Smooth muscle cell (in vitro differentiated cells): Measurements from ENCODE around the gene RCOR1. TPM values are rescaled to one million over a fixed set of nuclear protein-coding genes. Genes with fewer than 3 reads are reported as not detected.

Source experiments
- DNase-seq: peaks from one replicate; lab custom pipeline; 2025; ENCODE audit not compliant: unreplicated experiment; lab: John Stamatoyannopoulos, UW
- H2AFZ ChIP-seq: fragments of 200-600 bp; sonication (generic); 2 replicates; pipeline ENCODE4 v1.6.0; 2016; ENCODE audit warnings: antibody characterized with exemption, low read depth, mild to moderate bottlenecking
- H3F3A ChIP-seq: fragments of 200-600 bp; sonication (generic); 2 replicates; pipeline ENCODE4 v1.6.0; 2017; ENCODE audit warnings: antibody characterized with exemption, low read depth
- H3K27ac ChIP-seq: fragments of 200-600 bp; sonication (generic); 2 replicates; pipeline ENCODE4 v1.5.1; 2016; ENCODE audit warnings: low read depth, mild to moderate bottlenecking
- H3K27me3 ChIP-seq: fragments of 200-600 bp; sonication (generic); 2 replicates; pipeline ENCODE4 v1.6.1; 2016; ENCODE audit warnings: low read depth, mild to moderate bottlenecking
- H3K36me3 ChIP-seq: fragments of 200-600 bp; sonication (generic); 2 replicates; pipeline ENCODE4 v1.5.1; 2016; ENCODE audit warnings: low read depth
- H3K4me1 ChIP-seq: fragments of 200-600 bp; sonication (generic); 2 replicates; pipeline ENCODE4 v1.5.1; 2016; ENCODE audit warnings: low read depth
- H3K4me2 ChIP-seq: fragments of 200-600 bp; sonication (generic); 2 replicates; pipeline ENCODE4 v1.6.0; 2016; ENCODE audit warnings: mild to moderate bottlenecking
- H3K4me3 ChIP-seq: fragments of 200-600 bp; sonication (generic); 2 replicates; pipeline ENCODE4 v1.5.1; 2016; ENCODE audit warnings: mild to moderate bottlenecking
- H3K79me2 ChIP-seq: fragments of 200-600 bp; sonication (generic); 2 replicates; pipeline ENCODE4 v1.6.0; 2016; ENCODE audit warnings: low read depth, mild to moderate bottlenecking
- H3K9ac ChIP-seq: fragments of 200-600 bp; sonication (generic); 2 replicates; pipeline ENCODE4 v1.6.0; 2016; ENCODE audit warnings: low read depth
- H3K9me3 ChIP-seq: fragments of 200-600 bp; sonication (generic); replicated peaks from 2 replicates; pipeline ENCODE4 v1.5.1; 2016; ENCODE audit warnings: low read depth
- H4K20me1 ChIP-seq: fragments of 200-600 bp; sonication (generic); 2 replicates; pipeline ENCODE4 v1.6.0; 2016; ENCODE audit warnings: low read depth
- WGBS: methylation state at CpG from one replicate; pipeline ENCODE4 v1.1.7; 2016; ENCODE audit warnings: low lambda C conversion rate; 5-methylcytosine and 5-hydroxymethylcytosine counted together
- polyA plus RNA-seq: library from polyadenylated mRNA; unstranded; fragments of >200 nt; fragmentation: Nextera tagmentation; extraction: Ambion mirVana; gene quantifications from 2 replicates; pipeline ENCODE4 v1.2.1, GENCODE V29; 2016
- total RNA-seq: library from RNA; depleted of rRNA; stranded (reverse); fragments of >200 nt; gene quantifications from 2 replicates; pipeline ENCODE4 v1.2.3, GENCODE V29; 2014
- TF ChIP-seq, protein P1 (sequence below): fragments of 200-600 bp; sonication (generic); IDR thresholded peaks from 2 replicates; pipeline ENCODE4 v1.5.1; 2017; ENCODE audit warnings: borderline replicate concordance, mild to moderate bottlenecking, antibody characterized with exemption; ENCODE audit not compliant: insufficient read depth, poor library complexity, severe bottlenecking

RCOR1 gene
- total and polyA plus RNA-seq, 2 experiments from 2014 or later: 4.4 to 29.3 TPM

DNA sequence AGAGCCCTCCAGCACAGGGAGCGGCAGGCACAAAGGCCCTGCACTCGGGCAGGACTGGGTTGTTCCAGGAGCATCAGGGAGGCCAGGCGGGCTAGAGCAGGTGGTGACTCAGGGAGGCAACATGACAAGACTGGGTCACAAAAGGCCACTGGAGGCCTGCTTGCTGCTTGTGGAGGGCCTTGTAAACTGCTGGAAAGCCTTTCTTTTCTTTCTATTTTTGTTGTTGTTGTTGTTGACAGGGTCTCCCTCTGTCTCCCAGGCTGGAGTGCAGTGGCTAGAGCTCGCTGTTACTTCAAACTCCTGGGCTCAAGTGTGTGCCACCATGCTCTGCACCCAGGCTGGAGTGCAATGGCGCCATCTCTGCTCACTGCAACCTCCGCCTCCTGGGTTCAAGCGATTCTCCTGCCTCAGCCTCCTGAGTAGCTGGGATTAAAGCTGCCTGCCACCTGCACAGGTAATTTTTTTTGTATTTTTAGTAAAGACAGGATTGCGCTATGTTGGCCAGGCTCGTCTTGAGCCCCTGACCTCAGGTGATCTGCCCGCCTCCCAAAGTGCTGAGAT is 11.8 kb upstream of the RCOR1 start:
- no peaks in the 10 kb centered on the region for H3K9me3 ChIP-seq
- TF ChIP-seq, protein P1, sequence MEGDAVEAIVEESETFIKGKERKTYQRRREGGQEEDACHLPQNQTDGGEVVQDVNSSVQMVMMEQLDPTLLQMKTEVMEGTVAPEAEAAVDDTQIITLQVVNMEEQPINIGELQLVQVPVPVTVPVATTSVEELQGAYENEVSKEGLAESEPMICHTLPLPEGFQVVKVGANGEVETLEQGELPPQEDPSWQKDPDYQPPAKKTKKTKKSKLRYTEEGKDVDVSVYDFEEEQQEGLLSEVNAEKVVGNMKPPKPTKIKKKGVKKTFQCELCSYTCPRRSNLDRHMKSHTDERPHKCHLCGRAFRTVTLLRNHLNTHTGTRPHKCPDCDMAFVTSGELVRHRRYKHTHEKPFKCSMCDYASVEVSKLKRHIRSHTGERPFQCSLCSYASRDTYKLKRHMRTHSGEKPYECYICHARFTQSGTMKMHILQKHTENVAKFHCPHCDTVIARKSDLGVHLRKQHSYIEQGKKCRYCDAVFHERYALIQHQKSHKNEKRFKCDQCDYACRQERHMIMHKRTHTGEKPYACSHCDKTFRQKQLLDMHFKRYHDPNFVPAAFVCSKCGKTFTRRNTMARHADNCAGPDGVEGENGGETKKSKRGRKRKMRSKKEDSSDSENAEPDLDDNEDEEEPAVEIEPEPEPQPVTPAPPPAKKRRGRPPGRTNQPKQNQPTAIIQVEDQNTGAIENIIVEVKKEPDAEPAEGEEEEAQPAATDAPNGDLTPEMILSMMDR: no peak
- H4K20me1 ChIP-seq: no peaks in the 10 kb centered on the region
- DNase-seq: no peak
- no peaks in the 10 kb centered on the region for H3K27me3 ChIP-seq
- H2AFZ ChIP-seq: no peak overlapping the region
- H3K4me3 ChIP-seq: no peak overlapping the region
- H3K36me3 ChIP-seq: no peaks in the 10 kb centered on the region
- H3K79me2 ChIP-seq: no peaks in the 10 kb centered on the region
- peaks cover 31% of the 10 kb centered on the region for H3F3A ChIP-seq
- H3K4me1 ChIP-seq: peaks cover 9% of the 10 kb centered on the region
- peak overlapping the region; percentile 84 for H3K27ac ChIP-seq
- 94% methylated on average over 10 of the region's 10 CpGs for WGBS
- H3K9ac ChIP-seq: no peak overlapping the region
- H3K4me2 ChIP-seq: peak overlapping the region; percentile 44

DNA sequence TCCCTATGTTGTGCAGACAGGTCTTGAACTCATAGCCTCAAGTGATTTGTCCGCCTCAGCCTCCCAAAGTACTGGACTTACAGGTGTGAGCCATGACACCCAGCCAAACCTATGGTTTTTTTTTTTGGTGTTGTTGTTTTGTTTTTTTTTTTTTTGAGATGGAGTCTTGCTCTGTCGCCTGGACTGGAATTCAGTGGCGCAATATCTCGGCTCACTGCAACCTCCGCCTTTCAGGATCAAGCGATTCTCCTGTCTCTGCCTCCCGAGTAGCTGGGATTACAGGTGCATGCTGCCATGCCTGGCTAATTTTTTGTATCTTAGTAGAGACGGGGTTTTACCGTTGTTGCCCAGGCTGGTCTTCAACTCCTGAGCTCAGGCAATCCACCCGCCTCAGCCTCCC is 11.3 kb upstream of the RCOR1 start:
- Histone ChIP-seq H3K36me3 (no peaks in the 10 kb centered on the region), H3K4me1 (peaks cover 11% of the 10 kb centered on the region), H3K9me3 (no peaks in the 10 kb centered on the region), H3K79me2 (no peaks in the 10 kb centered on the region), H4K20me1 (no peaks in the 10 kb centered on the region), H3K4me2 (no peak overlapping the region), H3F3A (peaks cover 35% of the 10 kb centered on the region), H3K27me3 (no peaks in the 10 kb centered on the region), H2AFZ (no peak overlapping the region), H3K9ac (no peak overlapping the region), H3K27ac (no peak overlapping the region), H3K4me3 (no peak overlapping the region)
- WGBS: 92% methylated on average over 10 of the region's 10 CpGs
- TF ChIP-seq, protein P1: no peak
- DNase-seq: no peak

- no peaks in the 10 kb centered on the region for H3K36me3 ChIP-seq
- no peaks in the 10 kb centered on the region for H4K20me1 ChIP-seq
- WGBS: 34% methylated on average over 7 of the region's 7 CpGs
- peaks cover 11% of the 10 kb centered on the region for H3K4me1 ChIP-seq
- no peaks in the 10 kb centered on the region for H3K9me3 ChIP-seq
- TF ChIP-seq, protein P1: no peak
- no peaks in the 10 kb centered on the region for H3K79me2 ChIP-seq
- H3F3A ChIP-seq: peaks cover 28% of the 10 kb centered on the region
- H3K9ac ChIP-seq: no peak overlapping the region
- H3K4me2 ChIP-seq: no peak overlapping the region
- no peaks in the 10 kb centered on the region for H3K27me3 ChIP-seq
- H3K27ac ChIP-seq: no peak overlapping the region
- no peak overlapping the region for H2AFZ ChIP-seq
- no peak overlapping the region for H3K4me3 ChIP-seq
- DNase-seq: no peak
Observed at GRCh38 chr14:102583726-102584125, 8.7 kb upstream of the RCOR1 start.
